ENCODE measurements around the gene CALD1.

Gene CALD1

DNA sequence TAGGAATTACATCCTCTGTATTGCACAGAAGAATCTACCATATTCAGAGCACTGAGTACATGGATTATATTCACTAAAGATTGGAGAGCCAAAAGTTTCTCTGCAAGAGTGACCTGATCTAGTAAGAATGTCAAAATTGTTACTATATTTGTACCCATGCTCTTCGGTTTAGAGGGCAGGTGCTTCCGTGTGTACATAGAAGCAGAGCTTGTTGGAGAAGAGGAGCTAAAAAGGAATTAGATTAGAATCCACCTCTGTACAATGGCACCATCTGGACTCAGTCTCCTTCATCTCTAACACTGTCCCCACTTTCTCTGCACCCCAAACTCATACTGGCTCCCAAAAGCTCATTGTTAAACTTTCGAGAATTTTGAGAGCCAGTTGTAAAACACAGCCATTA is 8.3 kb downstream of the CALD1 start:
- DNase-seq (ENCODE audit: low read depth, low spot score), result no peak

DNA sequence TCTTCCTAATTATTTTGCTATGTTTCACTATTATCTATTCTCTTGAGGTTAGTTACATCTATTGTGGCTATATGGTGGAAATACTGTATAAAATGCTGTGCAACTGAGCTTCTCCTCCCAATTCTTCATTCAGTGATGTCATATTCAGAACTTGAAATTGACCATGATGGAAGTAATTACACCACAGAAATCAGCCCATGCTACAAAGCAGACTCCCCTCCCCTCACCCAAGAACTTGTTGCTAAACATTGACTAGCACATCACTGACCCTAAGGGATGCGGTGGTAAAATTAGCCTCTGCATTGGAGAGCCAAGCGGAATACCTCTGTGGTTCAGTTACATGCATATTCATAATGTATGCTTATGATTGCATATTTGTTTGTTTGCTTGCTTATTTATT is 8.8 kb downstream of the CALD1 start:
- no peak for DNase-seq (ENCODE audit: low read depth, low spot score)

DNA sequence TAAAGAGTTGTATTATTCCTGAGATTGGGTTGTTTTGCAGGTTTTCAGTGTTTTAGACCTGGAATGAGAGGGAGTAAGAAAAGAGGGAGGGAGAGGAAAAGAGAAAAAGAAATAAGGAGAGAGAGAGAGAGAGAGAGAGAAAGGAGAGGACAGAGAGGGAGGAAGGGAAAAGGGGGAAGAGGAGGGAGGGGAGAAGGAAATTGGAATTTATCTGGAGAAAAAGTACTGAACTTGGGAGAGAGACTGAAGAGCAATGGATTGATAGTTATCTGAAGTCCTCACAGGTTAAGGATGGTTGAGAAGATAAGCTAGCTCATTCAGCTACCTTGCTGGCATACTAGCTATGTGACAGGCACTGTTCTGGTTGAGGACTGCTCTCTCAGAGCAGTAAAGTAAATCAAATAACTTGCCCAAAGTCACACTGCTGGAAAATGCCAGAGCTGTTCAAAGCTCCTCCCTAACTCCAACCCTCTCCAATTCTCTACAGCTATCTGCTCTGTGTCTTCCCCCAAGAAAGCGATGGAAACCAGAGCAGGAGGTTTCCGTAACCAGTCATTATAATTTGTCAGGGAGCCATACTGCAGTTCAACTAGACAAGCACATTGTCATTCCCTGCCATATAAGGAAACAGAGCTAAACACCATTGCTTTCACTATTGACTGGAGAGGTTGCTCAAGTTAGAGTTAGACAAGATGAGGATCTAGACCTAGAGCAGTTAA is 10.7 kb downstream of the CALD1 start:
- no peak for DNase-seq (ENCODE audit: low read depth, low spot score)

DNA sequence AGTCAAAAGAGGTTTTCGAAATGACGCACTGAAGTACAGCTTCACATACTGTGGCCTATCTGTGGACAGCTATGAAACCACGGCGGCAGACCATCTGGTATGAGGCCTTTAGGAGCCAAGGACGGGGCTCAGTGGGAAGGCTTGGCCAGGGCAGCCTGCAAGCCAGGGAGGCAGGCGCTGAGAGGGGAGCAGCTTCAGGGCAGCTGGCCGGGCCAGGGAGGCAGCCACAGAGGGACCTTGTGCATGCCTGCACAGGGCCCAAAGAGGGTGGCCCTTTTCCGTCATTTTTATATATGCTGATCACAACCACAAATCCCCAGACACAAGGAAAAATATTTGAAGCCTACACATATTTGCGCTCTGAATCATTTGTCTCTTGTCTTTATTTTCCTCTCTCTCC is 13.5 kb downstream of the CALD1 start:
- no peak for DNase-seq (ENCODE audit: low read depth, low spot score)

DNA sequence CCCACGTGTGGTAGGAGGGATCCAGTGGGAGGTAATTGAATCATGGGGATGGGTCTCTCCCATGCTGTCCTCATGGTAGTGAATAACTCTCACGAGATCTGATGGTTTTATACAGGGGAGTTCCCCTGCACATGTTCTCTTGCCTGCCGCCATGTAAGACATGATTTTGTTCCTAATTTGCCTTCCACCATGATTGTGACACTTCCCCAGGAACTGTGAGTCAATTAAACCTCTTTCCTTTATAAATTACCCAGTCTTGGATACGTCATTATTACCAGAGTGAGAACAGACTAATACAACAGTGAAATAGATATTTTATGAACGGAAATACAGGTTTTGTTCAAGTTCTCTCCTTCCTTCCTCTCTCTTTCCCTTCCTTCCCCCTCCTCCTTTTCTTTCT is 15.8 kb downstream of the CALD1 start:
- DNase-seq (ENCODE audit: low read depth, low spot score), result no peak

DNA sequence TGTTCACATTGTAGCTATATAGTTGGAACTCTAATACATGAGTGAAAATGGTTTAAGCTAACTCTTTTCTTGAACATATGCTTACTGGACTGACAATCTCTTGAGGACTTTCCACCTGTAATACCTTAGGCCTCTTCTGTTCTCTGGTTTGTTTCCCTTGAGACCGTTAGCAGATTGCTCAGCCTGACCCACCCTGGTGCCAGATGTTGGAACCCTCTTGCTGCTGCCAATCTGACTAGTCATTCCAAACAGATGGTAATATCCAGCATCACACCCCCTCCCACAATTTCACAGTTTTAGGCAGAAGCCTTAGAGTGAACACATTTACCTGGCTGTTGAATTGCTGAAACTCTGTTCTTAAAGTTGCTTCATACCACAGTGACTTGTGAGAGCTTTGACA is 18.7 kb downstream of the CALD1 start:
- DNase-seq (ENCODE audit: low read depth, low spot score), result no peak

DNA sequence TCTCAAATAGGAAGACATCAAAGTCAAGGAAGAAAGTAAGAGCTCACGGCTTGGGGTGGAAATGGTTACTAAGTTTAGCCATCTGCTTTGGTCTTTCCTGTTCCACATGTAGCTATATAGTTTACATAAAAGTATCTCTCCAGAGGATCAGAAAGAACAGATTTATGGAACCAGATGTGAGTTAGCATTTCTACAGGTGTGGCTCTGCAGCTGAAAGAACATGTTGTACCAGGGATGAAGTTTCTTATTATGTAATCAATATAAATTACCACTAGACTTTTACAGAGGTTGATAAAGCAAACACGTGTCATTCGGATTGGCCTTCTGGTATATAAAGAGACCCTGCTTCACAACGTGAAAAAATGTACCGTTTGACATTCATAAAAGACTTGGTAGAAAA is 19.9 kb downstream of the CALD1 start:
- no peak for DNase-seq (ENCODE audit: low read depth, low spot score)

DNA sequence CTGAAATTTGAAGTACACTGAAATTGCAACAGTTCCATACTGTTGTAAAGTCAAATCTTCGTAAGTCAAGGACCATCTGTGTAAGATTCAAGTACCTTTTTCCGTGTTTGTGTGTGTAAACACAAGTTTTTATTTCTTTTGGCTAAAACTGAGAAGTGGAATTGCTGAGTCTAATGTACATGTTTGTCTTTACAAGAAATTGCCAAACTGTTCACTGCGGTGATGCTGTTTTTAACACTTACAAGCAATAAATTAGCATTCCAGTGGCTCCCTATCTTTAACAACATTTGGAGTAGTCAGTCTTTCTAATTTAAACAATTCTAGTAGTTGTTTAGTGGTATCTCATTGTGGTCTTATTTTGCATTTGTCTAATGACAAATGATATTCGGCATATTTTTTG is 23.3 kb downstream of the CALD1 start:
- no peak for DNase-seq (ENCODE audit: low read depth, low spot score)

DNA sequence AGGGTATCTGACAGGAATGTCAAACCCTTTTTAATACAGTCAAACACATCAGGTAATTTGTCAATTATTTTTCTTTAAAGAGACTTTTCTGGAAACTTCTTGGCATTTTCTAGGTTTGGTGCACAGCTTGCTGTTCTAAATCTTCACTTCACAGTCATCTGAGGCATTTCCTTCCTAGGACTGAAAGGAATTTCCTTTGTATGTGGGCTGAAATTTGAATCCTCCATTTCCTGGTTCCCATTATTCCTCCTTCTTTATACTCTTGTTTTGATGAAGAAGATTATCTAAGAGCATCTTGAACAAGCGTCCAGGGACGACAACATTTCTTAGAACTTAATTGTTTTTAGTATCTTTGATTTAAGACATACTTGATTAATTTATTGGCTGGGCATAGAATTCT is 24.9 kb downstream of the CALD1 start:
- DNase-seq (ENCODE audit: low read depth, low spot score), result no peak

DNA sequence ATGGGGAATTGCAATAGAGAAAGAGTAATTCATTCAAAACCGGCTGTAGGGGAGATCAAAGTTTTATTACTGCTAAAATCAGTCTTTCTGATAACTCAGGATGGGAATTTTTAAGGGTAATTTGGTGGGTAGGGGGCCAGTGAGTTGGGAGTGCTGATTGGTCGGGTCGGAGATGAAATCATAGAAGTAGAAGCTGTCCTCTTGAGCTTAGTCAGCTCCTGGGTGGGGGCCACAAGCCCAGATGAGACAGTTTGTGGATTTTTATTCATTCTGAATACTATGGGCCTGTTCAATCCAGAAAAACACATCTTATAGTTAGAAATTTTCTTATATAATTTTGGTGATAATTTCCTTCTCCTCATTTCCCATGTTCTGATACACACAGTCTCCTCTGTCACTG is 25.4 kb downstream of the CALD1 start:
- DNase-seq (ENCODE audit: low read depth, low spot score), result no peak

DNA sequence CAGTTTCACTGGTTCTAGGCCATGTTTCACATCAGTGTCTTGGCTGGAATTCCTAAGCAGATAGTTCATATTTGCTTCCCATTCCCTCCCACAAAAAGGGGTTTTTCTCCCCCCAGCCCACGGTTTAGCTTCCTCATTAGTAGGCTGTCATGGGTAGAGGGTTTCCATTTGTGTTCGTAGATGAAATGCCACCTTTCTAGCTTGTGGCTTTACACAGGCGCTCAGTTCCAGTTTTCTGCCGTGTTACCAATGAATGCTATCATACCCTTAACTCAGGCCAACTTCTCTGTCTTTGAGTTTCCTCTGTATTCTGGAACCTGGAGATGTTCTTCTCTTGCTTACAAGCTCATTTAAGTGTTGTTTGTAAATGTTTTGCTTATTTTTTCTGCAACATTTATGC is 26.8 kb downstream of the CALD1 start:
- no peak for DNase-seq (ENCODE audit: low read depth, low spot score)

DNA sequence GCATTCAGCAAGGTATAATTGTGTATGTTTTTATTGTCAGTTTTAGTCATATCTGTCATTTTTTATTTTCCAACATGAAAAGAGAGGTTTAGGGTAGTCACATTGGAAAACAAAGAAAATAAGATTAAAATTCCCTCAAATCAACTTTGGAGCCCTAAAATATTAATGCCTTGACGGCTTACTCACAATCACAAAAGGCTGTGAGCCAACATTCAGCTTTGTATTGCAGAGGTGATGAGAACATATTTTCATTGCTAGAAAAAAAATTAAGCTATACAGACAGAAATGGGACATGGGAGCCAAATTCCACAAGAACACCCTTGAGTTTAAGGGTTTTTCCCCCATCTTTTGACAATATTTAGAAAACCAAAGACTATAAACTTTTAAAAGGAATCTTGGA is 30.2 kb downstream of the CALD1 start:
- DNase-seq (ENCODE audit: low read depth, low spot score), result no peak

DNA sequence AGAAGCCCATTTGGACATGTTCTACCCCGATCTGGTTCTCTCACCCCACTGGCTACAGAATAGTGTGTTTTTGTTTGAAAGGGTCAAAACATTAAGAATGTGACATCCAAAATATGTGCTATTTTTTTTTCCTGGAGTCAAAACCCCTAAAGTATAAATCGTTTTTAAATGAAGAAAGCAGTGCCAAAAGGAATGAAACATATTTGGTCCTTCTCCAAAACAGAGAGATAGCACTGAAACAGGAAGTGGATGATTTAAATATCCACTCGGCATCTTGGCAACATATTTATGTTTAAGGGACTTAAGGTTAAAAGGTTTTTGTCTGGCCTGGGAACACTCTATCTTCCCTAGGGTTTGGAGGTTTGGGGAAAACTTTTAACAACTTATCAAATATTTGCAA is 32.3 kb downstream of the CALD1 start:
- DNase-seq (ENCODE audit: low read depth, low spot score), result no peak

DNA sequence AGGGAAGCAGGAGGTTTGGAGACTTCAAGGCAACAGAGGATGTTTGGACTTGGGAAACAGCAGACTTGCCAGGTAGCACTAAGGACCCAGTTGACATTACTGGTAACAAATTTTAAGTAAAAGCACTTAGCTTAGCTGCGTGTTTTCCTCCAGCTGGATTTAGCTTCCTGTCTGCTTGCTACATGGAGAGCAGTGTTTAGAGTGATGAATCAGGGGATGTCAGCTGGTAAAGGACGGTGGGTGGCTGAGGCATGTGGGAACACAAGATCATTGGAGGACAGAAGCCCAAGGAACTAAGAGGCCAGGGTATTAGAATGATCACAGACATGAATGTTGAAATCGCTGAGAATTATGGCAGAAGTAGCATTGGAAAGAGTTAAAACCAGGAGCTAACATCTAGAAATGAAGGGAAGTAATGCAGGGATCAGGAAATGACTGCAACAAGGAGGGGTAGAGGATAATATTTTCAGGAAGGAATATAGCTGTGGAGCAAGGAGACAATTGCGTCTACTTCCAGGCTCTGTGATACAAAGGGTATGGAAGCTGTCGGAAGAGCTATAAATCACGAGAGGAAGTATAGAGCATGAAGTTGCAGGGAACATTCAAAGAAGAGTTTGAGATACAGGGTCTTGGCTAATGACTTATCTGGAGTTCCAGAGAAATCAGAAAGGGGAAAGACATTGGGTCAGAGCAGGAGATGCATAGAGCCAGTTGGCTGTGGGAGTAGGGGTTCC is 34.4 kb downstream of the CALD1 start:
- DNase-seq (ENCODE audit: low read depth, low spot score), result no peak

DNA sequence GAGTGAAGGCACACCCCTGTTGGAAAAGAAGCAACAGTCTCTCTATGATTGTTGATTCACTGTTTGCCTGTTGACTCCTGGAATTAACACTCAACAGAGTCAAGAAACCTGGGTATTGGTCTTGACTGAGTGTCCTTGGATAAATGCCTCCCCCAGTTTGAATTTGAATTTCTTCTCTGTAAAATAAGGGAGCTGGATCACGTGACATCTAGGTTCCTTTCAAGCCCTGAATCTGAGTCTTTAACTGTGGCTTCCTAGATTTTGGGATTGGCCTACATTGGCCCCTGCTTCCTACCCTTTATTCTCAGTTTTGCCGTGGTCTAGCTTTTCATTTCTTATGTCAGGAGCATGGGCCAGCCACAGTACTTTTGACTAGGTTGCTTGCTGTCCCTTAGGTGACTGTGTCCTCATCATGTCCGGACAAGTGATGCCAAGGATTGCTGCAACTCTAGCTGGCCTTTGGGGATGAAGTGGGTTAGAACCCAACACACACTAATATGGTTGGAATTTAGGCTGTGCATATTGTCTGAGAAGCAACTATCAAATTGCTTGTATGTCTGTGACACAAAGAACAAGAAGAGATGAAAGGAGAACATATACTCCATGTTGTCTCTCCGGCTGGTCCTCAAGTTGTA is 35.4 kb downstream of the CALD1 start:
- DNase-seq (ENCODE audit: low read depth, low spot score), result no peak

DNA sequence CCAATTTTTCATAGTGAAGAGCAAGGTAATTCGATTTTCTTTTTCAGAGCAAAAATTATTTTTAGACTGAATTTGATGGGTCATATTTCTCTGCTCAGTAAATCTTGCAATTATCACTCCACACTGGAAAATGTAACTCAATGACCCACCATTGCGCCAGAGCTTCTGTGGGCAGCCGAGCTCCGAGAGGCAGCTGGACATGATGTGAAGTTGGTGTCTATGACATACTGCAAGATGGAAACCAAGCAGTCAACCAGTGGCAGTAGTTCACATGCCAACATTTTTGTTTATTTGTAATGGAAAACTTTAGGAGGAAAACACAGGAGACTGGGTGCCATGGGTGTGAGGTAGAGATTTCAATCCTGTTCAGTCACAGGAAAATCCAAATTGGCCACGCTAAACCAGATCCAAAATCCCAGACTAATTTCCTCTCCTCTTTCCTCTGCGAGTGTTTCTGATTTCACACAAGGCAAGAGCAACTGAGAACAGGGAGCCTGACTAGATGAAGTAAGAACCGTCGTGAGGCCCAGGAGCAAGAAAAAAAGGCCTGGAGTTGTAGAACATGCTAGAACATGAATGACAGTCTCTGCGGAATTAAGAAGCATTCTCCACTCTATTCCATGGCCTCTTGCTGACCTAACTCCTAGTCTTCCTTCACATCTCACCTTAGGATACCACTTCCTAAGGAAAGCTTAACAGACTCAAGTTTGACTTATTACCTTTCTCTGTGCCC is 39.3 kb downstream of the CALD1 start:
- no peak for DNase-seq (ENCODE audit: low read depth, low spot score)

DNA sequence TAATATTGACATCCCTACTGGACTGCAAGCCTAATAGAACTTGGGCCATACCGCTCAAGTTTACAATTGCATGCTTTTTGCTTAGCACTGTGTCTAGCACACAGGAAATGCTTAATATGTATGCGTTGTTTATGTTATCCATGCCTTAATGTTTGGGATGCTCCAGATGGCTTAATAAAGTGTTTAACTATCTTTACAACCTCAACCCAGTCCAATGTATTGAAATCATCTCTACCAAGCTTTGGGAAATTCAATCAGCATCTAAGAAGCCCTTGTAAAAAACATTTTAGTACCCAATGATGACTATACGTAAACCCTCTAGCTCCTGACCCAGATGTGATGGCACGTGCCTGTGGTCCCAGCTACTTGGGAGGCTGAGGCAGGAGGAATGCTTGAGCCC is 40.0 kb downstream of the CALD1 start:
- no peak for DNase-seq (ENCODE audit: low read depth, low spot score)

DNA sequence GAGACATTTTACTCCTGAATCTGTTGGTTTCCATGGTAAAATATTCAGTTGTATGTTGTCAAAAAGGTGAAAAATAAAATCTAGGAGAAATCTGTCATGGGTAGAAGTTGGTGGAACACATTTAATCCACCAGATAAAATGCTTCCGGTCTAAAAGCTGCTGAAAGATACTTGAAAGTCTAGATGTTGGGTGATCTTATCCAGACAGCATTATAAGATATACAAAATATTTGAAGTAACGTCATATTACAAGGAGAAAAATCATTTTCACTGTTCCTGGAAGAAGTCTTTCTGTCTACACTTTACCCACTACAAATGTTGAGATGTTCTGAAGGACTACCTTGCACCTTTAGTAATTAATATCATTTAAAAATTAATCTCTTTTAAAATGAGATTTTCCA is 40.9 kb downstream of the CALD1 start:
- no peak for DNase-seq (ENCODE audit: low read depth, low spot score)

DNA sequence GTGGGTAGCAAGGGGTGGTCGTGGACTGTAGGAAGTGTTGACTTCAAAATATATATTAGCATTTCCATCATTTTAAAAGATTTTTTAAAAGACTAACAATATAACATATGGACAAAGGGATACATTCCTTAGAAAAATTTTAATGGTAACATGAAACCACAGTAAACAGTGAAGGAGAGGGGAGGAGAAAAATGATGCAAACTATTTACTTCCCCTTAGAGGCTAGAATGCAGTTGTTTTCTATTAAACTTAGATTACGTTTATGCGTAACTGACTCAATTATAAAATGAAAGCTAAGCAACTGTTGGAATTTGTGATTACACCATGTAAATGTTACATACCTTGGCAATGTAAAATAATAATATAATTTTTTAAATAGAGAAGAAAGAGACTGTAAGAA is 41.3 kb downstream of the CALD1 start:
- DNase-seq (ENCODE audit: low read depth, low spot score), result no peak

DNA sequence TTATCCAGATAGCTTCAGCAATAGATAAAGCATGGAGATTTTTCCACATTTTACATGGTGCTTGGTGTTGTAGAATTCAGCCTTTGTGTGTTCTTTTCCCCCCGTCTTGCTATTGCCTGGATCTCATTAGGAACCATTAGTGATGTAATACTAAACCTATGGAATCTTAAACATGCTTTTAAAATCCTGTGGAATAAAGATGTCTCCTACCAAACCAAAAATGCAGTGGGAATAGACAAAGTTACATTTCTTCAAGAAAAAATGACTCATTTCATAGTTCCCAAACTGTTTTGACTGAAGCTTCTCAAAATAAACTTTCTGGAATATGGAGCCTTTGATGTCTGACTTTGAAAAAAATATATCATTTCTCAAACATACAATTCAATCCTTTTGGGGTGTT is 44.0 kb downstream of the CALD1 start:
- DNase-seq (ENCODE audit: low read depth, low spot score), result no peak

DNA sequence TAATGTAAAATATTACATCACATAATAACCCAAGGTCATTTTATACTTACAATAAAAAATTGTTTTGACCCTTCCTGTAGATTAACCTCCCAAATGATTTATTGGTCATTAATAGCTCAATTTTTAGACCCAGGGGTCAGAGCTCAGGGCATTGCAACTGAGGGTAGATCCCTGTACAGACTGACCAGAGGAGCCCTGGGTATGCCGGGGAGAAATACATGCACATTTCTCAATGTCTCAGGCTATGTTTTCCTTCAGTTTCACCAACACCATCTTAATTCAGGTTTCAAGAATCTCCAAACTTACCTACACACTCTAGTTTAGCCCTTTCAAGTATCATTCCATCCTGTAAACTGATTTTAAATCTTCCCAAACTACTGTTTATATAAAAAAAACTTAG is 46.2 kb downstream of the CALD1 start:
- DNase-seq (ENCODE audit: low read depth, low spot score), result no peak

DNA sequence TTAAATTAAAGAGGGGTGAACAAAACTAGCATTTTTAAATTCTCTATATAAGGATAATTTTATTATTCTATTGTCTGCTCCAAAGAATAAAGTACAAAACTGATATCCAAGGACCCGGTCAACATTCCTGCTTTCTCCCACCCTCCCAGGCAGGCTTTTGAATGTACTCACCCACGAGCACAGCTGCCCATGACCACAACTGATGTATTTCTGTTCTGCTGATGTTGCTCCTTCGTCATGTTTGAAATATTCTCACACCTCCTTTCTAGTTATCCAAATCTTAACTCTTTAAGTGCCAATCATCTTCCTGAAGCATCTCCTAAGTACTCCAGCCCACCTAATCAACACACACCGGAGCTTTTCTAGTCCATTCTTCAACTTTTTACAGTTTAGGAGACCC is 46.7 kb downstream of the CALD1 start:
- DNase-seq (ENCODE audit: low read depth, low spot score), result peak; percentile 29

Data from smooth muscle cell of the brain vasculature (primary cell).